ENCODE measurements around the gene ARHGAP42.
"Not testable (repeated sequence)": the region's sequence is repeated elsewhere in the genome, so short reads cannot be mapped to it uniquely, and the experiment has no call there.

Gene ARHGAP42

GRCh38 chr11:100965346-100965745 lies 278.3 kb downstream of the ARHGAP42 start:
- DNase-seq (ENCODE audit: low read depth): no peak

GRCh38 chr11:100966366-100966765 lies 279.3 kb downstream of the ARHGAP42 start:
- no peak for DNase-seq (ENCODE audit: low read depth)

- no peak for DNase-seq (ENCODE audit: low read depth)
Observed at GRCh38 chr11:100969008-100969407, 281.9 kb downstream of the ARHGAP42 start.

GRCh38 chr11:100970283-100971164 lies 283.4 kb downstream of the ARHGAP42 start:
- DNase-seq (ENCODE audit: low read depth): no peak

- no peak for DNase-seq (ENCODE audit: low read depth)
Observed at GRCh38 chr11:100972046-100972445, 285.0 kb downstream of the ARHGAP42 start.

GRCh38 chr11:100978442-100978841 lies 291.4 kb downstream of the ARHGAP42 start:
- DNase-seq (ENCODE audit: low read depth): no peak

- no peak for DNase-seq (ENCODE audit: low read depth)
Observed at GRCh38 chr11:100978939-100979338, 291.9 kb downstream of the ARHGAP42 start.

GRCh38 chr11:100980156-100980555 lies 293.1 kb downstream of the ARHGAP42 start:
- DNase-seq (ENCODE audit: low read depth): no peak

- no peak for DNase-seq (ENCODE audit: low read depth)
Observed at GRCh38 chr11:100981196-100981824, 294.2 kb downstream of the ARHGAP42 start.

- no peak for DNase-seq (ENCODE audit: low read depth)
Observed at GRCh38 chr11:100984668-100985067, 297.6 kb downstream of the ARHGAP42 start.

- DNase-seq (ENCODE audit: low read depth): no peak
Observed at GRCh38 chr11:100990931-100991330, 303.8 kb downstream of the ARHGAP42 start.

- DNase-seq (ENCODE audit: low read depth): no peak
Observed at GRCh38 chr11:100991541-100991940, 304.5 kb downstream of the ARHGAP42 start.

- DNase-seq (ENCODE audit: low read depth): no peak
Observed at GRCh38 chr11:100994966-100995365, 307.9 kb downstream of the ARHGAP42 start.

GRCh38 chr11:100999756-101000155 lies 312.7 kb downstream of the ARHGAP42 start:
- no peak for DNase-seq (ENCODE audit: low read depth)

GRCh38 chr11:101003468-101003867 lies 316.4 kb downstream of the ARHGAP42 start:
- no peak for DNase-seq (ENCODE audit: low read depth)

GRCh38 chr11:101008961-101009689 lies 322.0 kb downstream of the ARHGAP42 start:
- DNase-seq (ENCODE audit: low read depth): no peak

GRCh38 chr11:101009690-101010055 lies 322.6 kb downstream of the ARHGAP42 start:
- no peak for DNase-seq (ENCODE audit: low read depth)

- DNase-seq (ENCODE audit: low read depth): no peak
Observed at GRCh38 chr11:101010899-101011298, 323.8 kb downstream of the ARHGAP42 start.

- no peak for DNase-seq (ENCODE audit: low read depth)
Observed at GRCh38 chr11:101011881-101012280, 324.8 kb downstream of the ARHGAP42 start.

- DNase-seq (ENCODE audit: low read depth): not testable (repeated sequence)
Observed at GRCh38 chr11:101013702-101014101, 326.6 kb downstream of the ARHGAP42 start.

- no peak for DNase-seq (ENCODE audit: low read depth)
Observed at GRCh38 chr11:101014600-101015285, 327.7 kb downstream of the ARHGAP42 start.

GRCh38 chr11:101019870-101020269 lies 332.8 kb downstream of the ARHGAP42 start:
- DNase-seq (ENCODE audit: low read depth): no peak
